ENCODE data around the gene ODAD4. TPM values are rescaled to one million over a fixed set of nuclear protein-coding genes. Genes with fewer than 3 reads are reported as not detected.

Gene ODAD4
- total RNA-seq, 6 experiments from 2014 or later: 0.12 to 0.13 (median 0.12) TPM; not detected in 3

Other genes with a start within 250 kb of the ODAD4 start
- gene EIF1, start 241.7 kb upstream of the ODAD4 start, total RNA-seq: 100 to 1,000 TPM; 284 to 454 (median 404) TPM
- gene GAST, start 218.3 kb upstream of the ODAD4 start, total RNA-seq: not detected
- under 1 TPM in 3 of 6 experiments, not detected in 3; 0.07 to 0.10 (median 0.07) TPM for gene HAP1, start 196.0 kb upstream of the ODAD4 start, total RNA-seq
- gene JUP, start 143.9 kb upstream of the ODAD4 start, total RNA-seq: 10 to 100 TPM; 54.3 to 74.8 (median 65.7) TPM
- gene P3H4, start 118.7 kb upstream of the ODAD4 start, total RNA-seq: 1 to 10 TPM; 1.8 to 3.8 (median 2.8) TPM
- 1 to 10 TPM; 2.4 to 5.1 (median 4.0) TPM for gene FKBP10, start 117.6 kb upstream of the ODAD4 start, total RNA-seq
- 10 to 100 TPM; 19.9 to 30.7 (median 23.1) TPM for gene NT5C3B, start 94.4 kb upstream of the ODAD4 start, total RNA-seq
- gene KLHL10, start 92.8 kb upstream of the ODAD4 start, total RNA-seq: not detected
- gene KLHL11, start 65.2 kb upstream of the ODAD4 start, total RNA-seq: 1 to 10 TPM; 2.9 to 7.0 (median 5.7) TPM
- 10 to 100 TPM; 16.6 to 95.9 (median 33.6) TPM for gene ACLY, start 11.7 kb upstream of the ODAD4 start, total RNA-seq
- gene CNP, start 36.2 kb downstream of the ODAD4 start, total RNA-seq: 10 to 100 TPM; 30.1 to 42.7 (median 33.0) TPM
- gene DNAJC7, start 86.8 kb downstream of the ODAD4 start, total RNA-seq: 10 to 100 TPM; 32.7 to 40.3 (median 35.2) TPM
- 10 to 100 TPM; 11.1 to 27.0 (median 12.3) TPM for gene NKIRAS2, start 89.5 kb downstream of the ODAD4 start, total RNA-seq
- gene C17orf113, start 120.0 kb downstream of the ODAD4 start, total RNA-seq: under 1 TPM; 0.06 to 0.42 (median 0.12) TPM
- gene ZNF385C, start 167.9 kb downstream of the ODAD4 start, total RNA-seq: 1 to 10 TPM in 1 of 6 experiments, under 1 TPM in 2, not detected in 3; 0.11 to 1.2 (median 0.11) TPM
- 10 to 100 TPM in 4 of 6 experiments, 1 to 10 TPM in 2; 9.0 to 27.9 (median 19.6) TPM for gene DHX58, start 182.1 kb downstream of the ODAD4 start, total RNA-seq
- gene KAT2A, start 190.8 kb downstream of the ODAD4 start, total RNA-seq: 10 to 100 TPM; 14.3 to 36.4 (median 21.3) TPM
- gene HSPB9, start 192.2 kb downstream of the ODAD4 start, total RNA-seq: 1 to 10 TPM in 2 of 6 experiments, under 1 TPM in 4; 0.38 to 1.6 (median 0.85) TPM
- gene RAB5C, start 224.4 kb downstream of the ODAD4 start, total RNA-seq: 100 to 1,000 TPM in 1 of 6 experiments, 10 to 100 TPM in 5; 54.0 to 108 (median 65.3) TPM